ENCODE results near the gene SNX33. TPM values are rescaled to one million over a fixed set of nuclear protein-coding genes. Genes with fewer than 3 reads are reported as not detected.
A peak's percentile ranks its signal among the peaks of the same experiment; 100 is the strongest.
"Not testable (repeated sequence)": the region's sequence is repeated elsewhere in the genome, so short reads cannot be mapped to it uniquely, and the experiment has no call there.

SNX33 gene
- total and polyA plus RNA-seq, 2 experiments from 2014 or later = 17.8 to 21.8 TPM

- no peaks in the 10 kb centered on the region for H3K27me3 ChIP-seq
- no peak overlapping the region for H2AFZ ChIP-seq
- peaks cover 4% of the 10 kb centered on the region for H3K4me1 ChIP-seq (ENCODE audit: insufficient read depth)
- no peak overlapping the region for H3K27ac ChIP-seq
- no peaks in the 10 kb centered on the region for H3K79me2 ChIP-seq
- H4K20me1 ChIP-seq (ENCODE audit: insufficient read depth, poor library complexity, severe bottlenecking) = no peaks in the 10 kb centered on the region
- WGBS (ENCODE audit: low lambda C conversion rate, missing lambda C conversion rate) = 89% methylated on average over 10 of the region's 10 CpGs
- H3K36me3 ChIP-seq (replicated peaks; ENCODE audit: insufficient read depth, low read depth) = no peaks in the 10 kb centered on the region
- DNase-seq (ENCODE audit: low spot score) = no peak
- no peaks in the 10 kb centered on the region for H3K9me3 ChIP-seq (ENCODE audit: low read depth)
- no peak overlapping the region for H3K4me2 ChIP-seq
- H3K4me3 ChIP-seq = no peak overlapping the region
- H3K9me2 ChIP-seq (replicated peaks; ENCODE audit: insufficient read depth) = no peaks in the 10 kb centered on the region
- no peak for TF ChIP-seq CTCF (IDR thresholded peaks at IDR 0.05; ENCODE audit: poor library complexity)
- TF ChIP-seq EZH2 (IDR thresholded peaks at IDR 0.05; ENCODE audit: borderline replicate concordance) = no peak
- no peak for TF ChIP-seq EZH2phosphoT487 (IDR thresholded peaks at IDR 0.05; ENCODE audit: low read depth, severe bottlenecking, unreplicated experiment)
These were observed 36.9 kb downstream of the SNX33 start for GRCh38 chr15:75684648-75685047.

DNA sequence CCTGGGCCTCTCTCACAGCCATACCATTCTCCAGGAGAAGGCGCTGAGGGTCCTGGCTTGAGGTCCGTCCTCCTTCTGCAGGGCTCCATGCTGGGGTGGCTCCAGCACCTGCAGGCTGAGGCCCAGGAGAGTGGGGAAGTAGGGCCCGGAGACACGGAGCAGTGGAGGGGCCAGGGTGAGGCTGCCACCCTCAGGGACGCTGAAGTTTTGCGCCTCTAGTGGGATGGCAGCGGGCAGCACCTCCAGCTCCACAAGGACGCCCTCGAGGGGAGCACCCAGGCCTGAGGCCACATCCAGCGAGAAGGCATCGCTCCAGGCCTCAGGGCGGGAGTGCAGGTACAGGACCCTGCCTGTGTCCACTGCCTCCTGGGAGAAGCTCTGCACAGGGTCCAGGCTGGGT is 37.5 kb downstream of the SNX33 start:
- 86% methylated on average over 10 of the region's 12 CpGs for WGBS (ENCODE audit: low lambda C conversion rate, missing lambda C conversion rate)
- Histone ChIP-seq H3K4me2 (no peak overlapping the region), H3K36me3 (replicated peaks; ENCODE audit: insufficient read depth, low read depth) (no peaks in the 10 kb centered on the region)

DNA sequence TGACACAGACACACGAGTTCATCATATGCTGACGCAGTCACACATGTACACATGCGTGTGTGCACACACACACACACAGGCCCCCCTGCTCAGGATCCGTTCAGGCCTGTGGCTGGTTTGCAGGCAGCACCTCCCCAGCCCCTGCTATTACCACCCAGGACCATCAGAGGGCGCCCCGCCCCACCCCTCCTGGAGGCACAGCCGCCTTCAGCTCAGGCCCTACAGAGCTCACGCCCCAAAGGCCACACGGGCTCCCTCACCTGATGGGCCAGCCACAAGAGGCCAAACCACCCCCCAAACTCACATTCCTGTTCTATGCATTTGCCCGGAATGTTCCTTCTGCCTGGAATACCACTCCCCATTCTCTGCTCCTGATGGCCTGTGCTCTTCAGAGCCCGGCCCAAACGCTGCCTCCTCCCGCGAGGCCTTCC is 38.5 kb downstream of the SNX33 start:
- H3K27ac ChIP-seq; H3K27me3 ChIP-seq; H3K4me1 ChIP-seq (ENCODE audit: insufficient read depth); H2AFZ ChIP-seq; H3K9me3 ChIP-seq (ENCODE audit: low read depth); H3K36me3 ChIP-seq (replicated peaks; ENCODE audit: insufficient read depth, low read depth); H3K79me2 ChIP-seq; H3K9me2 ChIP-seq (replicated peaks; ENCODE audit: insufficient read depth); H4K20me1 ChIP-seq (ENCODE audit: insufficient read depth, poor library complexity, severe bottlenecking); H3K4me2 ChIP-seq; H3K4me3 ChIP-seq: not testable (repeated sequence)
- peak; percentile 81 for DNase-seq (ENCODE audit: low spot score)
- WGBS (ENCODE audit: low lambda C conversion rate, missing lambda C conversion rate) = 54% methylated on average over 11 of the region's 14 CpGs
- TF ChIP-seq CTCF (IDR thresholded peaks at IDR 0.05; ENCODE audit: poor library complexity) = peak; percentile 69

More for the DNA sequence above, 37.5 kb downstream of the SNX33 start:
- TF ChIP-seq EZH2phosphoT487 (IDR thresholded peaks at IDR 0.05; ENCODE audit: low read depth, severe bottlenecking, unreplicated experiment) = no peak
- no peak for TF ChIP-seq EZH2 (IDR thresholded peaks at IDR 0.05; ENCODE audit: borderline replicate concordance)
- TF ChIP-seq CTCF (IDR thresholded peaks at IDR 0.05; ENCODE audit: poor library complexity) = no peak
- Histone ChIP-seq H3K27ac (no peak overlapping the region), H3K9me2 (replicated peaks; ENCODE audit: insufficient read depth) (no peaks in the 10 kb centered on the region), H2AFZ (no peak overlapping the region), H3K4me1 (ENCODE audit: insufficient read depth) (peaks cover 4% of the 10 kb centered on the region), H4K20me1 (ENCODE audit: insufficient read depth, poor library complexity, severe bottlenecking) (no peaks in the 10 kb centered on the region), H3K9me3 (ENCODE audit: low read depth) (no peaks in the 10 kb centered on the region), H3K79me2 (no peaks in the 10 kb centered on the region), H3K4me3 (no peak overlapping the region), H3K27me3 (no peaks in the 10 kb centered on the region)
- no peak for DNase-seq (ENCODE audit: low spot score)

Data from hepatocyte (in vitro differentiated cells).